GM18951 (cell line): ENCODE results near the gene CDT1.

Experiments
- POLR2A ChIP-seq: IDR thresholded peaks from 4 replicates; pipeline ENCODE4 v1.6.1; 2011; ENCODE audit warnings: mild to moderate bottlenecking; ENCODE audit not compliant: insufficient read length, insufficient read depth; ENCODE audit errors: extremely low read depth
- in situ Hi-C: fragments of 300-500 bp; cut with MboI; formaldehyde crosslinking; loops from one replicate; pipeline ENCODE4 v1.12.0; 2022; ENCODE audit warnings: low sequenced_read_pairs, mixed read lengths, inconsistent platforms; ENCODE audit not compliant: unreplicated experiment

Gene CDT1

GRCh38 chr16:88772871-88773811 is 30.4 kb upstream of the CDT1 start:
- in situ Hi-C loops: no loop called here
- no peak for TF ChIP-seq POLR2A

- TF ChIP-seq POLR2A: no peak
- in situ Hi-C loops: no loop called here
Measured at GRCh38 chr16:88773812-88774291, 29.7 kb upstream of the CDT1 start.

GRCh38 chr16:88774544-88775393 is 28.8 kb upstream of the CDT1 start:
- in situ Hi-C loops: no loop called here
- TF ChIP-seq POLR2A: no peak

- TF ChIP-seq POLR2A: no peak
- in situ Hi-C loops: no loop called here
Measured at GRCh38 chr16:88775825-88776224, 27.8 kb upstream of the CDT1 start.

GRCh38 chr16:88777471-88778270 is 25.9 kb upstream of the CDT1 start:
- TF ChIP-seq POLR2A: no peak
- in situ Hi-C loops: no loop called here

- no peak for TF ChIP-seq POLR2A
- in situ Hi-C loops: no loop called here
Measured at GRCh38 chr16:88778271-88778525, 25.4 kb upstream of the CDT1 start.

GRCh38 chr16:88778541-88779065 is 25.0 kb upstream of the CDT1 start:
- TF ChIP-seq POLR2A: no peak
- in situ Hi-C loops: no loop called here

GRCh38 chr16:88779406-88780141 is 24.0 kb upstream of the CDT1 start:
- no peak for TF ChIP-seq POLR2A
- in situ Hi-C loops: no loop called here

- TF ChIP-seq POLR2A: no peak
- in situ Hi-C loops: no loop called here
Measured at GRCh38 chr16:88780142-88781062, 23.2 kb upstream of the CDT1 start.

GRCh38 chr16:88781140-88782077 is 22.2 kb upstream of the CDT1 start:
- in situ Hi-C loops: no loop called here
- peak; percentile 49 for TF ChIP-seq POLR2A
